Measurements from ENCODE around the gene PPTC7.

- TF ChIP-seq, protein P1, sequence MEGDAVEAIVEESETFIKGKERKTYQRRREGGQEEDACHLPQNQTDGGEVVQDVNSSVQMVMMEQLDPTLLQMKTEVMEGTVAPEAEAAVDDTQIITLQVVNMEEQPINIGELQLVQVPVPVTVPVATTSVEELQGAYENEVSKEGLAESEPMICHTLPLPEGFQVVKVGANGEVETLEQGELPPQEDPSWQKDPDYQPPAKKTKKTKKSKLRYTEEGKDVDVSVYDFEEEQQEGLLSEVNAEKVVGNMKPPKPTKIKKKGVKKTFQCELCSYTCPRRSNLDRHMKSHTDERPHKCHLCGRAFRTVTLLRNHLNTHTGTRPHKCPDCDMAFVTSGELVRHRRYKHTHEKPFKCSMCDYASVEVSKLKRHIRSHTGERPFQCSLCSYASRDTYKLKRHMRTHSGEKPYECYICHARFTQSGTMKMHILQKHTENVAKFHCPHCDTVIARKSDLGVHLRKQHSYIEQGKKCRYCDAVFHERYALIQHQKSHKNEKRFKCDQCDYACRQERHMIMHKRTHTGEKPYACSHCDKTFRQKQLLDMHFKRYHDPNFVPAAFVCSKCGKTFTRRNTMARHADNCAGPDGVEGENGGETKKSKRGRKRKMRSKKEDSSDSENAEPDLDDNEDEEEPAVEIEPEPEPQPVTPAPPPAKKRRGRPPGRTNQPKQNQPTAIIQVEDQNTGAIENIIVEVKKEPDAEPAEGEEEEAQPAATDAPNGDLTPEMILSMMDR (IDR thresholded peaks at IDR 0.05), result no peak
- TF ChIP-seq POLR2A (IDR thresholded peaks at IDR 0.05), result no peak
These were observed 49.5 kb downstream of the PPTC7 start for GRCh38 chr12:110533607-110534006.
